GM21786 (cell line): ENCODE data around the gene COL10A1.
"Not testable (repeated sequence)": the region's sequence is repeated elsewhere in the genome, so short reads cannot be mapped to it uniquely, and the experiment has no call there.

Experiments used
- ATAC-seq: cut with Tn5 transposase; IDR thresholded peaks from one replicate; pipeline ENCODE4 v1.9.1; 2021; ENCODE audit not compliant: unreplicated experiment

Gene COL10A1

GRCh38 chr6:116127771-116128493, 2.0 kb upstream of the COL10A1 start:
- ATAC-seq, result no peak

- no peak for ATAC-seq
Observed at GRCh38 chr6:116120430-116120829, 5.5 kb downstream of the COL10A1 start.

GRCh38 chr6:116118608-116119007, 7.3 kb downstream of the COL10A1 start:
- ATAC-seq, result no peak

GRCh38 chr6:116115781-116116180, 10.2 kb downstream of the COL10A1 start:
- no peak for ATAC-seq

- ATAC-seq, result no peak
Observed at GRCh38 chr6:116113386-116113785, 12.5 kb downstream of the COL10A1 start.

GRCh38 chr6:116111552-116112528, 14.1 kb downstream of the COL10A1 start:
- ATAC-seq, result peak; percentile 90

- ATAC-seq, result no peak
Observed at GRCh38 chr6:116108836-116109235, 17.1 kb downstream of the COL10A1 start.

GRCh38 chr6:116106146-116106545, 19.8 kb downstream of the COL10A1 start:
- no peak for ATAC-seq

GRCh38 chr6:116105247-116105646, 20.7 kb downstream of the COL10A1 start:
- ATAC-seq, result no peak

- ATAC-seq, result no peak
Observed at GRCh38 chr6:116104636-116105035, 21.3 kb downstream of the COL10A1 start.

- no peak for ATAC-seq
Observed at GRCh38 chr6:116102873-116103272, 23.1 kb downstream of the COL10A1 start.

- no peak for ATAC-seq
Observed at GRCh38 chr6:116101790-116102189, 24.1 kb downstream of the COL10A1 start.

- no peak for ATAC-seq
Observed at GRCh38 chr6:116101302-116101718, 24.6 kb downstream of the COL10A1 start.

- peak; percentile 77 for ATAC-seq
Observed at GRCh38 chr6:116100419-116101301, 25.3 kb downstream of the COL10A1 start, which contains the start of gene NT5DC1. Gene NT5DC1, plus strand, starts transcription at chr6:116100853. Its CDS starts 78 bp downstream, at chr6:116100931.

- ATAC-seq, result no peak
Observed at GRCh38 chr6:116099036-116099435, 26.9 kb downstream of the COL10A1 start.

- ATAC-seq, result no peak
Observed at GRCh38 chr6:116096979-116097816, 28.7 kb downstream of the COL10A1 start.

GRCh38 chr6:116096048-116096759, 29.7 kb downstream of the COL10A1 start:
- not testable (repeated sequence) for ATAC-seq

GRCh38 chr6:116094041-116094440, 31.9 kb downstream of the COL10A1 start:
- ATAC-seq, result no peak

GRCh38 chr6:116090251-116090650, 35.7 kb downstream of the COL10A1 start:
- peak; percentile 60 for ATAC-seq
